Chondrocyte (in vitro differentiated cells): ENCODE results near the gene DOCK3. TPM values are rescaled to one million over a fixed set of nuclear protein-coding genes. Genes with fewer than 3 reads are reported as not detected.
"Not testable (repeated sequence)": the region's sequence is repeated elsewhere in the genome, so short reads cannot be mapped to it uniquely, and the experiment has no call there.

ENCODE experiments used
- DNase-seq: peaks from one replicate; pipeline ENCODE4 v3.0.0; 2021; ENCODE audit warnings: mixed read lengths, low spot score
- H3K27ac Mint-ChIP-seq: one replicate; pipeline ENCODE4 v1.8.0; 2021; ENCODE audit warnings: mild to moderate bottlenecking, moderate library complexity, mixed read lengths; ENCODE audit not compliant: unreplicated experiment
- H3K27me3 Mint-ChIP-seq: 2 replicates; pipeline ENCODE4 v1.8.0; 2021; ENCODE audit warnings: low read depth, mixed read lengths
- H3K36me3 Mint-ChIP-seq: 2 replicates; pipeline ENCODE4 v1.8.0; 2021; ENCODE audit warnings: low read depth, mixed read lengths
- H3K4me1 Mint-ChIP-seq: 2 replicates; pipeline ENCODE4 v1.8.0; 2021; ENCODE audit warnings: low read depth, mild to moderate bottlenecking, mixed read lengths
- H3K4me3 Mint-ChIP-seq: one replicate; pipeline ENCODE4 v1.8.0; 2021; ENCODE audit warnings: mild to moderate bottlenecking, moderate library complexity, mixed read lengths; ENCODE audit not compliant: unreplicated experiment
- H3K9me3 Mint-ChIP-seq: 2 replicates; pipeline ENCODE4 v1.8.0; 2021; ENCODE audit warnings: low read depth, mixed read lengths
- CTCF ChIP-seq: fragments of 200-600 bp; sonication (generic); IDR thresholded peaks from 2 replicates; pipeline ENCODE4 v1.5.0; 2021; ENCODE audit warnings: antibody characterized with exemption, mild to moderate bottlenecking, moderate library complexity
- total RNA-seq: library from RNA; stranded (reverse); gene quantifications from 3 replicates; pipeline ENCODE4 v1.2.1, GENCODE V29; 2021

The DOCK3 gene
- total RNA-seq, 1 donor from 2014 or later: 0.25 TPM

DNA sequence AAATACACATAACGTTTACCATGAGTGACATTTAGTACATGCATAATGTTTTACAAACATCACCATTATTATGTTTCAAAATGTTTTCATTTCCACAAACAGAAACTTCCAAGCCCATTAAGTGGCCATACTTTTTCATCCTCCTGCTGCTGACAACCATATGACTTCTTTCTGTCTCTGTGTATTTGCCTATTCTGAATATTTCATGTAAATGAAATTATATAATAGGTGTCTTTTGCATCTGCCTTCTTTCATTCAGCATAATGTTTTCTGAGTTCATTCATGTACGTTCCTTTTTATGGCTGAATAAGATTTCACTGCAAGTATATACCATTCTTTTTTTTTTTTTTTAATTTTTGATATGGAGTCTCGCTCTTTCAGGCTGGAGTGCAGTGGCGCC, 209.0 kb downstream of the DOCK3 start:
- H3K36me3 Mint-ChIP-seq: no peaks in the 10 kb centered on the region
- no peaks in the 10 kb centered on the region for H3K27me3 Mint-ChIP-seq
- no peaks in the 10 kb centered on the region for H3K4me1 Mint-ChIP-seq
- TF ChIP-seq CTCF: no peak
- no peak overlapping the region for H3K27ac Mint-ChIP-seq
- H3K9me3 Mint-ChIP-seq: peaks cover 2% of the 10 kb centered on the region
- no peak overlapping the region for H3K4me3 Mint-ChIP-seq
- no peak for DNase-seq

- H3K27me3 Mint-ChIP-seq: no peaks in the 10 kb centered on the region
- no peaks in the 10 kb centered on the region for H3K9me3 Mint-ChIP-seq
- TF ChIP-seq CTCF: peak; percentile 12
- H3K27ac Mint-ChIP-seq: no peak overlapping the region
- no peak overlapping the region for H3K4me3 Mint-ChIP-seq
- no peaks in the 10 kb centered on the region for H3K4me1 Mint-ChIP-seq
- DNase-seq: no peak
- no peaks in the 10 kb centered on the region for H3K36me3 Mint-ChIP-seq
Observed at GRCh38 chr3:50885070-50885850, 210.5 kb downstream of the DOCK3 start.

DNA sequence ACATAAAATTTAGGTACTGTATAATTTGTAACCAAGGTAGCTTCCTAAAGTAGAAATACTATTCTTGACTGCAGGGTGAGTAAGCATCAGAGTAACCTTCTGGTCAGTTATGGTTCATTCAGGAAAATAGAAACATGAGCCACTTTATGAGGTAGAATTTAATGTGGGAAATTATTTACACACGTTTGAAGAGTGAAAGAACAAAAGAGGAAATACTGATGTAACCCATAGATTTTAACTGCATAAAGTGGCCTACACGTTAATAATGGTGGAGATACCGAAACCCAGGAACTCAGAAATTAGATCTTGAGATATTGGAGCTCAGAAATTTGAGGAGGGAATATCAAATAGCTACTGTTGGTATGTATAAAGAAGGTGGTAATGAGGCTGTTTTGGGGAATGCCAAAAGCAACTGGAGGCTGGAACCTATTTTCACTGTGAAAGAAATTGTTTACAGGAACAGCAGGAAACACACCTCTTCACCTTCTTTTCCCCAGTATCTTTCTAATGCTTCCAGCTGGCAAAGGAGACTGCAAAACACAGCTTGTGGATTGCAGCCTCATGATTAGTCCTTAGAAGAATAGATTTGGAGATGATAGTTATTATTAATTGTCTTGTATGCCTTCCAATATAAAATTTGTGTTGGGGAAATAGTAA, 216.1 kb downstream of the DOCK3 start:
- Mint-ChIP-seq H3K4me3 (no peak overlapping the region), H3K9me3 (peaks cover 13% of the 10 kb centered on the region), H3K4me1 (no peaks in the 10 kb centered on the region), H3K36me3 (no peaks in the 10 kb centered on the region), H3K27ac (no peak overlapping the region), H3K27me3 (peaks cover 3% of the 10 kb centered on the region)
- DNase-seq: no peak
- TF ChIP-seq CTCF: no peak

DNA sequence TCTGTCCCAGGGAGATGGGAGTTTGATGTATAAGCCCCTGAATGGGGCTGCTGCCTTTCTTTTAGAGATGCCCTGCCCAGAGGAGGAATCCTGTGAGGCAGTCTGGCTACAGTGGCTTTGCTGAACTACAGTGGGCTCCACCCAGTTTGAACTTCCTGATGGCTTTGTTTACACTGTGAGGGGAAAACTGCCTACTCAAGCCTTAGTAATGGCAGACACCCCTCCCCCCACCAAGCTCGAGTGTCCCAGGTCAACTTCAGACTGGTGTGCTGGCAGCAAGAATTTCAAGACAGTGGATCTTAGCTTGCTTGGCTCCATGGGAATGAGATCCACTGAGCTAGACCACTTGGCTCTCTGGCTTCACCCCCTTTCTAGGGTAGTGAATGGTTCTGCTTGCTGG, 226.4 kb downstream of the DOCK3 start:
- not testable (repeated sequence) for DNase-seq, H3K4me1 Mint-ChIP-seq, H3K4me3 Mint-ChIP-seq, H3K9me3 Mint-ChIP-seq, H3K36me3 Mint-ChIP-seq, H3K27ac Mint-ChIP-seq, H3K27me3 Mint-ChIP-seq

DNA sequence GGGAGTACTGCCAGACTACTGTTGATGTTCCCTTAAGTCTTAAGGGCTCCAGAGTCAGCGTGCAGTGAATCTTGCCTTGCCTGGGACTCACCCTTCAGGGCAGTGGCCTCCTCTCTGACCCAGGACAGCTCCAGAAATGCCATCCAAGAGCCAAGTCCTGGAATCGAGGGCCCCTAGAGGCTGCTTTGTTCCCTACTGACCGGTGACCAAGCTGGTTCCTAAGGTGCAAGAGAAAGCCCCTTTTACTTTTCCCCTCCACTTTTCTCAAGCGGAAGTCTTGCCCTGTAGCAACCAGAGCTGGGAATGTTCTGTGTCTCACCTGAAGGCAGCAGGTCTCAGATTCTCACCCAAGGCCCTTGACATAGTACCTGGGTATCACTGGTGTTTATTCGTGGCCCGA, 238.0 kb downstream of the DOCK3 start:
- Mint-ChIP-seq H3K27me3 (peaks cover 2% of the 10 kb centered on the region), H3K27ac (no peak overlapping the region), H3K36me3 (no peaks in the 10 kb centered on the region), H3K4me1 (no peaks in the 10 kb centered on the region), H3K9me3 (peaks cover 6% of the 10 kb centered on the region), H3K4me3 (no peak overlapping the region)
- no peak for DNase-seq
- no peak for TF ChIP-seq CTCF
